Erythroblast (primary cell): ENCODE data around the gene MPIG6B.

Experiments
- GATA1 ChIP-seq: IDR thresholded peaks from 2 replicates; pipeline ENCODE4 v1.6.1; 2011; ENCODE audit warnings: low read depth, mild to moderate bottlenecking, control low read depth, low read length, moderate library complexity
- POLR2A ChIP-seq: IDR thresholded peaks from 2 replicates; pipeline ENCODE4 v1.6.1; 2011; ENCODE audit warnings: mild to moderate bottlenecking, low read length

DNA sequence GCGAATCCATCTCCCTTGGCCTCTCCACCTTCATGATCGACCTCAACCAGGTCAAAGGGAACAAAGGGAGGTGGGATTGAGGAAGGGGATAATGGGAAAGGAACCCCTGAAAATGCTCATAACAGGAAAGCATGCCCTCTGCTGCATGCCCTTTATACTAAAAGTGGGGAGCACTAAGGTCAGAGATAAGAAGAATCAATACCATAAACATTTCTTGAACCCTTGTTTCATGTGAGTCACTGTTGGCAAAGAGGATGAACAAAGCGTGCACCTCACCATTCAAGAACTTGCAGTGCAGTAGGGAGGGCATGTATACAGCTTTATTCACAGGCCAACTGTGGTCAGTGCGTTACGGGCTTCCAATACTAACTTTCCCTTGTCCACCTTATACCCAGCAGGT is 37.6 kb downstream of the MPIG6B start:
- TF ChIP-seq POLR2A (no peak), GATA1 (no peak)
